Trophoblast cell (in vitro differentiated cells and primary cell): Measurements from ENCODE around the gene TNS3.
"Not testable (repeated sequence)": the region's sequence is repeated elsewhere in the genome, so short reads cannot be mapped to it uniquely, and the experiment has no call there.

ENCODE experiments used
- DNase-seq, 2 donors: peaks; one replicate each; pipeline ENCODE4 v3.0.0-alpha.2; 2016
- H2AFZ ChIP-seq: 2 replicates; pipeline ENCODE4 v1.6.1; 2013; ENCODE audit warnings: low read length, moderate library complexity, mild to moderate bottlenecking; ENCODE audit not compliant: insufficient read depth, poor library complexity
- H2AK5ac ChIP-seq: 2 replicates; pipeline ENCODE4 v1.6.1; 2013; ENCODE audit warnings: mild to moderate bottlenecking, low read length
- H2BK120ac ChIP-seq: 2 replicates; pipeline ENCODE4 v1.6.1; 2013; ENCODE audit warnings: low read length, mild to moderate bottlenecking, moderate library complexity; ENCODE audit not compliant: insufficient read depth, poor library complexity
- H2BK12ac ChIP-seq: 2 replicates; pipeline ENCODE4 v1.6.1; 2013; ENCODE audit warnings: mild to moderate bottlenecking, low read length, moderate library complexity
- H2BK5ac ChIP-seq: 2 replicates; pipeline ENCODE4 v1.6.1; 2013; ENCODE audit warnings: low read length, low read depth, moderate library complexity, mild to moderate bottlenecking; ENCODE audit not compliant: poor library complexity
- H3K14ac ChIP-seq: 2 replicates; pipeline ENCODE4 v1.6.1; 2013; ENCODE audit warnings: mild to moderate bottlenecking, low read length
- H3K18ac ChIP-seq: 2 replicates; pipeline ENCODE4 v1.6.1; 2013; ENCODE audit warnings: mild to moderate bottlenecking, low read length
- H3K23ac ChIP-seq: 2 replicates; pipeline ENCODE4 v1.6.1; 2013; ENCODE audit warnings: low read length
- H3K27ac ChIP-seq: 2 replicates; pipeline ENCODE4 v1.5.1; 2013; ENCODE audit warnings: low read depth, mild to moderate bottlenecking, inconsistent platforms, low read length, moderate library complexity
- H3K27me3 ChIP-seq: 2 replicates; pipeline ENCODE4 v1.6.1; 2013; ENCODE audit warnings: inconsistent platforms, mild to moderate bottlenecking, low read length, moderate library complexity; ENCODE audit not compliant: insufficient read depth
- H3K36me3 ChIP-seq, 2 experiments: 1 replicate in 1 of 2; 2 replicates in 1 of 2; pipeline ENCODE4 v1.6.1; 2013; ENCODE audit warnings: low read length in 2 of 2, mild to moderate bottlenecking in 2 of 2, moderate library complexity in 1 of 2; ENCODE audit not compliant: insufficient read depth in 2 of 2, control insufficient read depth in 1 of 2
- H3K4ac ChIP-seq: 2 replicates; pipeline ENCODE4 v1.6.1; 2013; ENCODE audit warnings: low read depth, mild to moderate bottlenecking, low read length, moderate library complexity
- H3K4me1 ChIP-seq, 2 experiments: 1 replicate in 1 of 2; 2 replicates in 1 of 2; pipeline ENCODE4 v1.6.1; 2013; ENCODE audit warnings: low read length in 2 of 2, mild to moderate bottlenecking in 2 of 2, moderate library complexity in 1 of 2; ENCODE audit not compliant: insufficient read depth in 2 of 2, control insufficient read depth in 1 of 2
- H3K4me2 ChIP-seq: 2 replicates; pipeline ENCODE4 v1.6.1; 2013; ENCODE audit warnings: inconsistent platforms, mild to moderate bottlenecking, low read length, moderate library complexity
- H3K4me3 ChIP-seq: 2 replicates; pipeline ENCODE4 v1.5.1; 2013; ENCODE audit warnings: mild to moderate bottlenecking, low read depth, low read length, inconsistent platforms
- H3K79me1 ChIP-seq: one replicate; pipeline ENCODE4 v1.6.1; 2013; ENCODE audit warnings: low read length
- H3K79me2 ChIP-seq: 2 replicates; pipeline ENCODE4 v1.6.1; 2013; ENCODE audit warnings: low read length, mild to moderate bottlenecking; ENCODE audit not compliant: control insufficient read depth, insufficient read depth, poor library complexity
- H3K9ac ChIP-seq: 2 replicates; pipeline ENCODE4 v1.6.1; 2013; ENCODE audit warnings: mild to moderate bottlenecking, low read length
- H3K9me3 ChIP-seq: 2 replicates; pipeline ENCODE4 v1.6.1; 2013; ENCODE audit warnings: low read depth, mild to moderate bottlenecking, control low read depth, inconsistent platforms, low read length; ENCODE audit not compliant: insufficient read depth
- H4K12ac ChIP-seq: 2 replicates; pipeline ENCODE4 v1.6.1; 2013; ENCODE audit warnings: low read depth, mild to moderate bottlenecking, low read length, moderate library complexity
- H4K8ac ChIP-seq: 2 replicates; pipeline ENCODE4 v1.6.1; 2013; ENCODE audit warnings: low read depth, mild to moderate bottlenecking, low read length, moderate library complexity
- H4K91ac ChIP-seq: one replicate; pipeline ENCODE4 v1.6.1; 2013; ENCODE audit warnings: low read depth, mild to moderate bottlenecking, low read length, moderate library complexity
- WGBS: extraction: QIAGEN DNeasy Blood & Tissue Kit; methylation state at CpG from one replicate; pipeline ENCODE4 v1.1.7; 2013; ENCODE audit warnings: missing lambda C conversion rate; ENCODE audit not compliant: insufficient read length, insufficient coverage; ENCODE audit errors: extremely low coverage; 5-methylcytosine and 5-hydroxymethylcytosine counted together

TNS3 gene

GRCh38 chr7:47605816-47606575 lies 24.1 kb upstream of the TNS3 start:
- no peak overlapping the region for H2AFZ ChIP-seq
- no peaks in the 10 kb centered on the region for H3K36me3 ChIP-seq
- no peak overlapping the region for H3K4ac ChIP-seq
- no peak overlapping the region for H3K4me2 ChIP-seq
- H3K9ac ChIP-seq = no peak overlapping the region
- DNase-seq = peak; percentile 52 to 68
- H3K14ac ChIP-seq = peak overlapping the region; percentile 87
- no peak overlapping the region for H3K27ac ChIP-seq
- no peaks in the 10 kb centered on the region for H3K27me3 ChIP-seq
- H3K18ac ChIP-seq = peak overlapping the region; percentile 56
- WGBS = no CpG with 5 or more reads among the region's 9 CpGs
- peaks cover 2% of the 10 kb centered on the region for H3K9me3 ChIP-seq
- H4K91ac ChIP-seq = peak overlapping the region; percentile 83
- H2BK5ac ChIP-seq = no peak overlapping the region
- H3K23ac ChIP-seq = no peak overlapping the region
- H3K79me2 ChIP-seq = no peaks in the 10 kb centered on the region
- H2BK120ac ChIP-seq = peak overlapping the region; percentile 72
- no peak overlapping the region for H4K12ac ChIP-seq
- peak overlapping the region; percentile 95 for H2BK12ac ChIP-seq
- H3K4me3 ChIP-seq = no peak overlapping the region
- H3K4me1 ChIP-seq = peaks cover 4 to 11% of the 10 kb centered on the region in 2 experiments
- peak overlapping the region; percentile 39 for H4K8ac ChIP-seq
- peaks cover 7% of the 10 kb centered on the region for H3K79me1 ChIP-seq
- H2AK5ac ChIP-seq = peak overlapping the region; percentile 73

GRCh38 chr7:47604496-47604890 lies 22.6 kb upstream of the TNS3 start:
- Histone ChIP-seq H2BK12ac (peak overlapping the region; percentile 67), H2BK120ac (peak overlapping the region; percentile 36), H2AK5ac (no peak overlapping the region), H4K12ac (no peak overlapping the region), H3K36me3 (no peaks in the 10 kb centered on the region), H2AFZ (no peak overlapping the region), H3K14ac (peak overlapping the region; percentile 42), H3K4me2 (peak overlapping the region; percentile 25), H3K27me3 (no peaks in the 10 kb centered on the region), H3K9me3 (peaks cover 2% of the 10 kb centered on the region), H3K79me2 (no peaks in the 10 kb centered on the region), H3K4ac (no peak overlapping the region), H3K27ac (peak overlapping the region; percentile 58), H3K9ac (no peak overlapping the region), H3K23ac (no peak overlapping the region), H3K18ac (no peak overlapping the region), H2BK5ac (peak overlapping the region; percentile 42), H3K79me1 (peaks cover 9% of the 10 kb centered on the region), H3K4me3 (no peak overlapping the region), H3K4me1 (peaks cover 4 to 11% of the 10 kb centered on the region in 2 experiments), H4K8ac (no peak overlapping the region), H4K91ac (peak overlapping the region; percentile 50)
- WGBS = no CpG with 5 or more reads among the region's 3 CpGs
- DNase-seq = no peak

GRCh38 chr7:47603514-47604255 lies 21.8 kb upstream of the TNS3 start:
- H4K12ac ChIP-seq, H3K27ac ChIP-seq, H2AFZ ChIP-seq, H3K14ac ChIP-seq, DNase-seq, H3K79me1 ChIP-seq, H3K4ac ChIP-seq, H3K4me2 ChIP-seq, H2BK5ac ChIP-seq, H3K79me2 ChIP-seq, H3K9me3 ChIP-seq, H3K18ac ChIP-seq, H3K9ac ChIP-seq, H3K4me3 ChIP-seq, H3K36me3 ChIP-seq, H2BK120ac ChIP-seq, H2AK5ac ChIP-seq, H3K27me3 ChIP-seq, H3K23ac ChIP-seq, H4K8ac ChIP-seq: not testable (repeated sequence)
- WGBS = no CpG with 5 or more reads among the region's 13 CpGs
- peak overlapping the region; percentile 65 for H2BK12ac ChIP-seq
- peaks cover 4 to 11% of the 10 kb centered on the region in 2 experiments for H3K4me1 ChIP-seq
- peak overlapping the region; percentile 50 for H4K91ac ChIP-seq

GRCh38 chr7:47602272-47603004 lies 20.5 kb upstream of the TNS3 start:
- no CpG with 5 or more reads among the region's 7 CpGs for WGBS
- no peak overlapping the region for H3K4me2 ChIP-seq
- no peak overlapping the region for H3K18ac ChIP-seq
- H3K9me3 ChIP-seq = peaks cover 11% of the 10 kb centered on the region
- no peak overlapping the region for H4K91ac ChIP-seq
- H3K27ac ChIP-seq = no peak overlapping the region
- H3K36me3 ChIP-seq = peaks cover 0 to under 1% of the 10 kb centered on the region in 2 experiments
- no peak overlapping the region for H3K14ac ChIP-seq
- H2BK5ac ChIP-seq = no peak overlapping the region
- peaks cover 9% of the 10 kb centered on the region for H3K79me1 ChIP-seq
- H3K27me3 ChIP-seq = no peaks in the 10 kb centered on the region
- no peak overlapping the region for H3K23ac ChIP-seq
- no peak overlapping the region for H3K4ac ChIP-seq
- H2AK5ac ChIP-seq = peak overlapping the region; percentile 18
- no peak overlapping the region for H3K9ac ChIP-seq
- no peak overlapping the region for H2AFZ ChIP-seq
- H3K4me3 ChIP-seq = no peak overlapping the region
- peak overlapping the region; percentile 20 for H2BK120ac ChIP-seq
- H3K4me1 ChIP-seq = peaks cover 4 to 11% of the 10 kb centered on the region in 2 experiments
- no peak overlapping the region for H2BK12ac ChIP-seq
- H3K79me2 ChIP-seq = no peaks in the 10 kb centered on the region
- no peak overlapping the region for H4K8ac ChIP-seq
- no peak overlapping the region for H4K12ac ChIP-seq
- DNase-seq = no peak
